CD4-positive, alpha-beta T cell (primary cell): ENCODE results near the gene RIIAD1. TPM values are rescaled to one million over a fixed set of nuclear protein-coding genes. Genes with fewer than 3 reads are reported as not detected.

Experiments
- ATAC-seq: fragments of 200-7000 bp; cut with Tn5 transposase; one replicate; pipeline ENCODE4 v1.10.0; 2022; ENCODE audit warnings: mild to moderate bottlenecking; ENCODE audit not compliant: poor library complexity
- CTCF ChIA-PET: fragments of 350-600 bp; sonication (Branson Sonifier 250); formaldehyde crosslinking; loops from one replicate; lab custom pipeline; 2021; ENCODE audit warnings: antibody characterized with exemption, inconsistent platforms; lab: Charles Lee
- POLR2A ChIA-PET: fragments of 350-600 bp; sonication (Branson Sonifier 250); formaldehyde crosslinking; loops from one replicate; lab custom pipeline; 2021; ENCODE audit warnings: antibody characterized with exemption, inconsistent platforms; lab: Charles Lee
- DNase-seq, 14 experiments: peaks; one replicate each; pipeline ENCODE4 v3.0.0-alpha.2; 2013 to 2020; ENCODE audit warnings: mixed read lengths in 2 of 14
- H3K27ac ChIP-seq, 2 donors: one replicate each; pipeline versions ENCODE4 v1.5.1 to v1.7.0; 2013; ENCODE audit warnings: low read length in 2 of 2, low read depth in 1 of 2, mild to moderate bottlenecking in 1 of 2
- H3K27me3 ChIP-seq, 2 experiments: 1 replicate in 1 of 2; 2 replicates in 1 of 2; pipeline versions ENCODE4 v1.6.1 to v1.7.0; 2013; ENCODE audit warnings: low read length in 2 of 2, control low read depth in 1 of 2, mild to moderate bottlenecking in 1 of 2, moderate library complexity in 1 of 2; ENCODE audit not compliant: insufficient read depth in 2 of 2, control insufficient read depth in 1 of 2
- H3K36me3 ChIP-seq: one replicate; pipeline ENCODE4 v1.6.1; 2013; ENCODE audit warnings: low read length, control low read depth; ENCODE audit not compliant: insufficient read depth
- H3K4me1 ChIP-seq: one replicate; pipeline ENCODE4 v1.6.1; 2013; ENCODE audit warnings: low read length, control low read depth; ENCODE audit not compliant: insufficient read depth
- H3K4me3 ChIP-seq: one replicate; pipeline ENCODE4 v1.5.1; 2013; ENCODE audit warnings: mild to moderate bottlenecking, low read length, moderate library complexity
- H3K9me3 ChIP-seq, 2 experiments: 1 replicate in 1 of 2; 2 replicates in 1 of 2; pipeline versions ENCODE4 v1.6.1 to v1.7.0; 2013; ENCODE audit warnings: low read length in 2 of 2, mild to moderate bottlenecking in 2 of 2, control low read depth in 1 of 2, moderate library complexity in 1 of 2; ENCODE audit not compliant: control insufficient read depth in 1 of 2, insufficient read depth in 1 of 2
- H3K27ac Mint-ChIP-seq: one replicate; pipeline ENCODE4 v1.8.0; 2020; ENCODE audit warnings: mixed read lengths
- H3K27me3 Mint-ChIP-seq: one replicate; pipeline ENCODE4 v1.8.0; 2021; ENCODE audit warnings: mixed read lengths
- H3K36me3 Mint-ChIP-seq: one replicate; pipeline ENCODE4 v1.8.0; 2021; ENCODE audit warnings: low read depth, mixed read lengths
- H3K4me1 Mint-ChIP-seq: one replicate; pipeline ENCODE4 v1.8.0; 2021; ENCODE audit warnings: low read depth, mixed read lengths
- H3K4me3 Mint-ChIP-seq: one replicate; pipeline ENCODE4 v1.8.0; 2020; ENCODE audit warnings: mild to moderate bottlenecking, mixed read lengths
- H3K9me3 Mint-ChIP-seq: one replicate; pipeline ENCODE4 v1.8.0; 2020; ENCODE audit warnings: mixed read lengths
- CTCF ChIP-seq: fragments of 200-600 bp; IDR thresholded peaks from one replicate; pipeline ENCODE4 v1.8.0; 2022; ENCODE audit warnings: antibody characterized with exemption, mild to moderate bottlenecking
- intact Hi-C, 2 experiments: fragments of 100-400 bp; cut with DNase I in 1 of 2; cut with micrococcal nuclease in 1 of 2; formaldehyde crosslinking; loops; one replicate each; pipeline versions ENCODE4 v1.15.1 to v1.9.0; 2023 to 2025; cut with DNase I, micrococcal nuclease
- total RNA-seq, 174 experiments: library from RNA in 2 of 174; stranded (reverse) in 2 of 174; gene quantifications; one replicate each; pipeline ENCODE4 v1.2.3 and lab custom pipeline; 2021 to 2026

Gene RIIAD1
- total RNA-seq, 2 experiments from 2014 or later, result not detected

GRCh38 chr1:151720125-151720524 is 1.2 kb upstream of the RIIAD1 start:
- Mint-ChIP-seq H3K9me3 (no peaks in the 10 kb centered on the region), H3K4me3 (peak overlapping the region; percentile 81), H3K27me3 (peaks cover 85% of the 10 kb centered on the region), H3K27ac (no peak overlapping the region), H3K36me3 (no peaks in the 10 kb centered on the region), H3K4me1 (peaks cover 34% of the 10 kb centered on the region)
- Histone ChIP-seq H3K27ac (no peak overlapping the region), H3K4me1 (peaks cover 25% of the 10 kb centered on the region), H3K4me3 (no peak overlapping the region), H3K36me3 (no peaks in the 10 kb centered on the region), H3K27me3 (peaks cover 52 to 54% of the 10 kb centered on the region in 2 experiments), H3K9me3 (peaks cover 0 to 5% of the 10 kb centered on the region in 2 experiments)
- no peak for TF ChIP-seq CTCF
- POLR2A ChIA-PET, result interaction anchor here (1.0 to 1.6 kb wide), 2 partner anchors 43 to 209 kb away, joined by 3 to 7 read pairs; partner anchors contain the start of genes CGN and MRPL9
- CTCF ChIA-PET, result interaction anchor here (1.1 kb wide), 2 partner anchors 15 kb away, joined by 3 read pairs; no protein-coding TSS in a partner anchor
- intact Hi-C loops, result no loop called here
- DNase-seq (no peak), ATAC-seq (no peak)

DNA sequence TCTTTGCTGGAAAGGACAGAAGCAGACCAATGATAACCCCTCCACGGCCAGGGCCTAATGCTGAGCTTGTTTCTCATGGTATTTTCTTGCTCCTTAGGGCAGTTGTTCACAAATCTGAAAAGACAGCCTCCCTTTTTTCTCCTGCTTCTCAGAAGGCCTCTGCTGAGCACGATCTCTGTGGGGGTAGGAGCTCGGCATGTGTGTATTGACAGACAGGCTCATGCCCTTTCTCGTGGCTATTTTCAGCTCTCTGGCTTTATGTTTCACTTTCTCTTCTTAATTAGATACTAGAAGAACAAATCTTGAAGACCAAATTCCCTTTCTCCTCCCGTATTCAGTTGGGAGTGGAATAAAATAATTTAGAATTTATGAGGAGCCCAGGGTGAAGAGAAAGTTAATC is 768 bp upstream of the RIIAD1 start:
- H3K4me3 ChIP-seq, result peak overlapping the region; percentile 56
- Mint-ChIP-seq H3K9me3 (no peaks in the 10 kb centered on the region), H3K4me3 (peak overlapping the region; percentile 81), H3K36me3 (no peaks in the 10 kb centered on the region), H3K27me3 (peaks cover 85% of the 10 kb centered on the region), H3K4me1 (peaks cover 34% of the 10 kb centered on the region), H3K27ac (no peak overlapping the region)
- DNase-seq (peak in 2 of 14 experiments; percentile 12 to 25), ATAC-seq (no peak)
- peaks cover 0 to 5% of the 10 kb centered on the region in 2 experiments for H3K9me3 ChIP-seq
- ChIA-PET CTCF (interaction anchor here (1.1 kb wide), 2 partner anchors 14 to 15 kb away, joined by 3 read pairs; no protein-coding TSS in a partner anchor), POLR2A (interaction anchor here (0.6 to 1.6 kb wide), 3 partner anchors 43 to 836 kb away, joined by 3 to 7 read pairs (median 3); partner anchors contain the start of genes CGN and MRPL9)
- no peaks in the 10 kb centered on the region for H3K36me3 ChIP-seq
- peaks cover 49 to 50% of the 10 kb centered on the region in 2 experiments for H3K27me3 ChIP-seq
- intact Hi-C loops, result no loop called here
- TF ChIP-seq CTCF, result no peak
- H3K27ac ChIP-seq, result no peak overlapping the region
- H3K4me1 ChIP-seq, result peaks cover 25% of the 10 kb centered on the region

GRCh38 chr1:151721788-151722510 is 627 bp downstream of the RIIAD1 start:
- H3K27me3 Mint-ChIP-seq, result peaks cover 86% of the 10 kb centered on the region
- DNase-seq, result no peak
- no peak for ATAC-seq
- Histone ChIP-seq H3K27me3 (peaks cover 38 to 46% of the 10 kb centered on the region in 2 experiments), H3K36me3 (no peaks in the 10 kb centered on the region), H3K27ac (no peak overlapping the region), H3K4me3 (peak overlapping the region; percentile 56), H3K4me1 (peaks cover 21% of the 10 kb centered on the region), H3K9me3 (no peaks in the 10 kb centered on the region)
- POLR2A ChIA-PET, result interaction anchor here (1.6 kb wide), 1 partner anchor 41 kb away, joined by 7 read pairs; the partner anchor contains the start of gene MRPL9
- no peak overlapping the region for H3K27ac Mint-ChIP-seq
- H3K9me3 Mint-ChIP-seq, result no peaks in the 10 kb centered on the region
- CTCF ChIA-PET, result no interaction called here
- intact Hi-C loops, result no loop called here
- no peak for TF ChIP-seq CTCF
- H3K4me3 Mint-ChIP-seq, result peak overlapping the region; percentile 76
- peaks cover 30% of the 10 kb centered on the region for H3K4me1 Mint-ChIP-seq
- no peaks in the 10 kb centered on the region for H3K36me3 Mint-ChIP-seq
